ENCODE results near the gene TOX2.

Gene TOX2

DNA sequence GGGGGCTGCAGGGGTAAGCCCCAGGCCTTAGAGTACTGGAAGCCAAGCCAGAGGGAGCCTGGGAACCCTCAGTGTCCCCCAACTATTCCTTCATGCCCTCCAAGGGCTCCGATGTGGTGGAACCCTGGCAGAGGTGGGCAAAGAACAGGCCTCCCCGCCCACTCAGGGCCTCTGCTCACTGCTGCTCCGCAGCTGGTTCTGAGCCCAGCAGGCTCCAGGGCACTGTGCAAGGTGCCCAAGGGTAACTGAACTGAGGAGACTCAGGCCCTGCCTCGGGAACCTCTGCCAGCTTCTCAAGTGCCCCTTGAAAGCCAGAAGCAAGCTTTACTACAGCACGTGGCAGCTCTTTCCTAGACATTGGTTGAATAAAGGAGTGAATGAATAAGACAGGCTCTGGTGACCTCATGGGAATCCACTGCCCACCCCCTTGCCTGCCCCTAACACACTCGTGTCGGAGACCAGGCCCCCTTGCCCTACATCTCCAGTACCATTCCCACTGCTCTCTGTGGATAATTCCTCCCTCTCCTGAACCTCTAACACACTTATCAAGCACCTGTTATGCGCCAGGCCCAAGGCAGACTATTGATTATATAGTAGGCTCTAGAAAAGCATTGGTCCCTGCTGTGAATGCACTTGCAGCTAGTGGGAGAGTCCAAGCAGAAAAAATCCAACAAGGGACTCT is 55.0 kb downstream of the TOX2 start:
- H3K27ac ChIP-seq (ENCODE audit: insufficient read depth in 1 of 2, low read depth in 1 of 2, low read length in 2 of 2, poor library complexity in 1 of 2, severe bottlenecking in 2 of 2) = no peak overlapping the region
- DNase-seq = no peak
- CTCF ChIA-PET = no interaction called here
- H3K4me1 ChIP-seq (ENCODE audit: control extremely low read depth in 1 of 4, control insufficient read depth in 4 of 4, insufficient read depth in 4 of 4, low read length in 3 of 4) = no peaks in the 10 kb centered on the region
- H3K36me3 ChIP-seq (ENCODE audit: control insufficient read depth in 4 of 4, insufficient read depth in 4 of 4, low read length in 3 of 4) = no peaks in the 10 kb centered on the region
- H3K27me3 ChIP-seq (replicated peaks in 2 of 5; ENCODE audit: control insufficient read depth in 4 of 5, insufficient read depth in 5 of 5, low read length in 4 of 5) = peaks cover 0 to 68% (median 32%) of the 10 kb centered on the region in 5 experiments
- WGBS (ENCODE audit: insufficient coverage) = 97% methylated on average over 3 of the region's 8 CpGs
- H3K9me3 ChIP-seq (ENCODE audit: control extremely low read depth in 1 of 5, control insufficient read depth in 4 of 5, insufficient read depth in 2 of 5, low read depth in 1 of 5, low read length in 4 of 5) = no peaks in the 10 kb centered on the region
- POLR2A ChIA-PET = no interaction called here
- H3K4me3 ChIP-seq (ENCODE audit: control insufficient read depth in 1 of 7, extremely low read depth in 1 of 7, insufficient read depth in 4 of 7, low read depth in 2 of 7, low read length in 6 of 7) = no peak overlapping the region

- ChIA-PET POLR2A (interaction anchor here (0.8 kb wide), 1 partner anchor 31 kb away, joined by 3 read pairs; no protein-coding TSS in a partner anchor), CTCF (interaction anchor here (1.1 kb wide), 1 partner anchor 13 kb away, joined by 3 read pairs; no protein-coding TSS in a partner anchor)
- no peak overlapping the region for H3K27ac ChIP-seq (ENCODE audit: insufficient read depth in 1 of 2, low read depth in 1 of 2, low read length in 2 of 2, poor library complexity in 1 of 2, severe bottlenecking in 2 of 2)
- 100% methylated on average over 7 of the region's 10 CpGs for WGBS (ENCODE audit: insufficient coverage)
- no peaks in the 10 kb centered on the region for H3K4me1 ChIP-seq (ENCODE audit: control extremely low read depth in 1 of 4, control insufficient read depth in 4 of 4, insufficient read depth in 4 of 4, low read length in 3 of 4)
- H3K4me3 ChIP-seq (ENCODE audit: control insufficient read depth in 1 of 7, extremely low read depth in 1 of 7, insufficient read depth in 4 of 7, low read depth in 2 of 7, low read length in 6 of 7) = no peak overlapping the region
- no peaks in the 10 kb centered on the region for H3K36me3 ChIP-seq (ENCODE audit: control insufficient read depth in 4 of 4, insufficient read depth in 4 of 4, low read length in 3 of 4)
- DNase-seq = no peak
- H3K9me3 ChIP-seq (ENCODE audit: control extremely low read depth in 1 of 5, control insufficient read depth in 4 of 5, insufficient read depth in 2 of 5, low read depth in 1 of 5, low read length in 4 of 5) = peaks cover 0 to under 1% (median 0%) of the 10 kb centered on the region in 5 experiments
- H3K27me3 ChIP-seq (replicated peaks in 2 of 5; ENCODE audit: control insufficient read depth in 4 of 5, insufficient read depth in 5 of 5, low read length in 4 of 5) = peaks cover 0 to 60% (median 22%) of the 10 kb centered on the region in 5 experiments
Measured at GRCh38 chr20:43971267-43971666, 56.6 kb downstream of the TOX2 start.

- Histone ChIP-seq H3K27ac (ENCODE audit: insufficient read depth in 1 of 2, low read depth in 1 of 2, low read length in 2 of 2, poor library complexity in 1 of 2, severe bottlenecking in 2 of 2) (no peak overlapping the region), H3K4me3 (ENCODE audit: control insufficient read depth in 1 of 7, extremely low read depth in 1 of 7, insufficient read depth in 4 of 7, low read depth in 2 of 7, low read length in 6 of 7) (no peak overlapping the region), H3K9me3 (ENCODE audit: control extremely low read depth in 1 of 5, control insufficient read depth in 4 of 5, insufficient read depth in 2 of 5, low read depth in 1 of 5, low read length in 4 of 5) (peaks cover 0 to 5% (median 0%) of the 10 kb centered on the region in 5 experiments), H3K36me3 (ENCODE audit: control insufficient read depth in 4 of 4, insufficient read depth in 4 of 4, low read length in 3 of 4) (no peaks in the 10 kb centered on the region), H3K27me3 (replicated peaks in 2 of 5; ENCODE audit: control insufficient read depth in 4 of 5, insufficient read depth in 5 of 5, low read length in 4 of 5) (peaks cover 0 to 58% (median 18%) of the 10 kb centered on the region in 5 experiments), H3K4me1 (ENCODE audit: control extremely low read depth in 1 of 4, control insufficient read depth in 4 of 4, insufficient read depth in 4 of 4, low read length in 3 of 4) (no peaks in the 10 kb centered on the region)
- WGBS (ENCODE audit: insufficient coverage) = 89% methylated on average over 2 of the region's 2 CpGs
- ChIA-PET CTCF (interaction anchor here (1.1 kb wide), 1 partner anchor 14 kb away, joined by 3 read pairs; no protein-coding TSS in a partner anchor), POLR2A (interaction anchor here (0.9 kb wide), 1 partner anchor 25 kb away, joined by 3 read pairs; no protein-coding TSS in a partner anchor)
- no peak for DNase-seq
Measured at GRCh38 chr20:43972051-43972450, 57.4 kb downstream of the TOX2 start.

DNA sequence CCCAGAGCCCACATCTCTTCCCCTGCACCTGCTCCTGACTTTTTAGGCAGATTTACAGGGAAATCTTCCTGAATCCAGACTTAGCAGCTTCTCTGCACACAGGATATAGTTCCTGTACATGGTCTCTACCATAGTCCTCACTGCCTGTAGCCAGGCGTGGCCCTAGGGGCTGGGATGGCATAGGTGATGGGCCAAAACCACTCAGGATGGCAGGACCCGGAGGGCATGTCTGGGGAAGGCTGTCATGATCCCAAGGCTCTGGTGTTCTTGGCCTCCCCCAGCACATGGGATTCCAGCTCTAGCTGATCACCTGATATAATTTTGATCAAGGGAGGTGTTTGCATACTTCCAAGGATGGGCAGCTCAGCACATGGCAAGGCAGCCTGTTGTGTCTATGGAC is 58.0 kb downstream of the TOX2 start:
- Histone ChIP-seq H3K27ac (ENCODE audit: insufficient read depth in 1 of 2, low read depth in 1 of 2, low read length in 2 of 2, poor library complexity in 1 of 2, severe bottlenecking in 2 of 2) (no peak overlapping the region), H3K36me3 (ENCODE audit: control insufficient read depth in 4 of 4, insufficient read depth in 4 of 4, low read length in 3 of 4) (no peaks in the 10 kb centered on the region), H3K27me3 (replicated peaks in 2 of 5; ENCODE audit: control insufficient read depth in 4 of 5, insufficient read depth in 5 of 5, low read length in 4 of 5) (peaks cover 0 to 63% (median 18%) of the 10 kb centered on the region in 5 experiments), H3K9me3 (ENCODE audit: control extremely low read depth in 1 of 5, control insufficient read depth in 4 of 5, insufficient read depth in 2 of 5, low read depth in 1 of 5, low read length in 4 of 5) (peaks cover 0 to 5% (median 0%) of the 10 kb centered on the region in 5 experiments), H3K4me3 (ENCODE audit: control insufficient read depth in 1 of 7, extremely low read depth in 1 of 7, insufficient read depth in 4 of 7, low read depth in 2 of 7, low read length in 6 of 7) (no peak overlapping the region), H3K4me1 (ENCODE audit: control extremely low read depth in 1 of 4, control insufficient read depth in 4 of 4, insufficient read depth in 4 of 4, low read length in 3 of 4) (no peaks in the 10 kb centered on the region)
- ChIA-PET CTCF (no interaction called here), POLR2A (interaction anchor here (0.9 kb wide), 1 partner anchor 24 kb away, joined by 3 read pairs; no protein-coding TSS in a partner anchor)
- DNase-seq = no peak
- WGBS (ENCODE audit: insufficient coverage) = 100% methylated on average over 1 of the region's 2 CpGs

- Histone ChIP-seq H3K4me3 (ENCODE audit: control insufficient read depth in 1 of 7, extremely low read depth in 1 of 7, insufficient read depth in 4 of 7, low read depth in 2 of 7, low read length in 6 of 7) (no peak overlapping the region), H3K27me3 (replicated peaks in 2 of 5; ENCODE audit: control insufficient read depth in 4 of 5, insufficient read depth in 5 of 5, low read length in 4 of 5) (peaks cover 0 to 64% (median 18%) of the 10 kb centered on the region in 5 experiments), H3K36me3 (ENCODE audit: control insufficient read depth in 4 of 4, insufficient read depth in 4 of 4, low read length in 3 of 4) (no peaks in the 10 kb centered on the region), H3K27ac (ENCODE audit: insufficient read depth in 1 of 2, low read depth in 1 of 2, low read length in 2 of 2, poor library complexity in 1 of 2, severe bottlenecking in 2 of 2) (no peak overlapping the region), H3K4me1 (ENCODE audit: control extremely low read depth in 1 of 4, control insufficient read depth in 4 of 4, insufficient read depth in 4 of 4, low read length in 3 of 4) (no peaks in the 10 kb centered on the region), H3K9me3 (ENCODE audit: control extremely low read depth in 1 of 5, control insufficient read depth in 4 of 5, insufficient read depth in 2 of 5, low read depth in 1 of 5, low read length in 4 of 5) (peaks cover 0 to 5% (median 0%) of the 10 kb centered on the region in 5 experiments)
- POLR2A ChIA-PET = no interaction called here
- 100% methylated on average over 4 of the region's 6 CpGs for WGBS (ENCODE audit: insufficient coverage)
- no peak for DNase-seq
- CTCF ChIA-PET = no interaction called here
Measured at GRCh38 chr20:43973231-43973630, 58.6 kb downstream of the TOX2 start.

- Histone ChIP-seq H3K4me1 (ENCODE audit: control extremely low read depth in 1 of 4, control insufficient read depth in 4 of 4, insufficient read depth in 4 of 4, low read length in 3 of 4) (no peaks in the 10 kb centered on the region), H3K4me3 (ENCODE audit: control insufficient read depth in 1 of 7, extremely low read depth in 1 of 7, insufficient read depth in 4 of 7, low read depth in 2 of 7, low read length in 6 of 7) (no peak overlapping the region), H3K9me3 (ENCODE audit: control extremely low read depth in 1 of 5, control insufficient read depth in 4 of 5, insufficient read depth in 2 of 5, low read depth in 1 of 5, low read length in 4 of 5) (peaks cover 0 to 5% (median 0%) of the 10 kb centered on the region in 5 experiments), H3K27ac (ENCODE audit: insufficient read depth in 1 of 2, low read depth in 1 of 2, low read length in 2 of 2, poor library complexity in 1 of 2, severe bottlenecking in 2 of 2) (no peak overlapping the region), H3K27me3 (replicated peaks in 2 of 5; ENCODE audit: control insufficient read depth in 4 of 5, insufficient read depth in 5 of 5, low read length in 4 of 5) (peaks cover 0 to 64% (median 17%) of the 10 kb centered on the region in 5 experiments), H3K36me3 (ENCODE audit: control insufficient read depth in 4 of 4, insufficient read depth in 4 of 4, low read length in 3 of 4) (no peaks in the 10 kb centered on the region)
- 94% methylated on average over 5 of the region's 8 CpGs for WGBS (ENCODE audit: insufficient coverage)
- ChIA-PET CTCF (no interaction called here), POLR2A (no interaction called here)
- DNase-seq = no peak
Measured at GRCh38 chr20:43973671-43974450, 59.2 kb downstream of the TOX2 start.

DNA sequence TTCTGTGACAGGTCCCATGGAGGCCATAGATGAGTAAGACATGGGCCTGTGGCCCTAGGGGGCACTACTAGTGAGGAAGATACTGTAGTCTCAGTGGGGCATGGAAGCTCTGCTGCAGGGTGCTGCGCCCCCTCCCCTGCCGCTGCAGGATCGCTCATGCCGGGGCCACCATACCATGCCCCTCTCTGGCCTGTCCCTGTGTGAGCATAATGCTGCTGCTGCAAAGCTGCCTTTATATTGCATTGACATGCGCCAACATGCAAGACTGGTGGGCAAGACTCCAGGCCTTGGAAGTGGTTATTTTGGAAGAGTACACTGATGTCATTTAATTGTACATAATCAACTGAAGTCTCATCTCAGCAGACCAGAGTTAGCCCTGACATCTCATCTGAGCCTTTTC is 60.0 kb downstream of the TOX2 start:
- H3K4me3 ChIP-seq (ENCODE audit: control insufficient read depth in 1 of 7, extremely low read depth in 1 of 7, insufficient read depth in 4 of 7, low read depth in 2 of 7, low read length in 6 of 7) = no peak overlapping the region
- WGBS (ENCODE audit: insufficient coverage) = 100% methylated on average over 4 of the region's 5 CpGs
- H3K9me3 ChIP-seq (ENCODE audit: control extremely low read depth in 1 of 5, control insufficient read depth in 4 of 5, insufficient read depth in 2 of 5, low read depth in 1 of 5, low read length in 4 of 5) = peaks cover 0 to 5% (median 0%) of the 10 kb centered on the region in 5 experiments
- H3K27me3 ChIP-seq (replicated peaks in 2 of 5; ENCODE audit: control insufficient read depth in 4 of 5, insufficient read depth in 5 of 5, low read length in 4 of 5) = peaks cover 0 to 61% (median 10%) of the 10 kb centered on the region in 5 experiments
- H3K27ac ChIP-seq (ENCODE audit: insufficient read depth in 1 of 2, low read depth in 1 of 2, low read length in 2 of 2, poor library complexity in 1 of 2, severe bottlenecking in 2 of 2) = no peak overlapping the region
- POLR2A ChIA-PET = no interaction called here
- CTCF ChIA-PET = no interaction called here
- H3K4me1 ChIP-seq (ENCODE audit: control extremely low read depth in 1 of 4, control insufficient read depth in 4 of 4, insufficient read depth in 4 of 4, low read length in 3 of 4) = no peaks in the 10 kb centered on the region
- no peak for DNase-seq
- H3K36me3 ChIP-seq (ENCODE audit: control insufficient read depth in 4 of 4, insufficient read depth in 4 of 4, low read length in 3 of 4) = no peaks in the 10 kb centered on the region

All from common myeloid progenitor, CD34-positive (primary cell).